Measurements from ENCODE around the gene BOD1L1. TPM values are rescaled to one million over a fixed set of nuclear protein-coding genes. Genes with fewer than 3 reads are reported as not detected.

BOD1L1 gene
- total RNA-seq, 1 experiment from 2014 or later, result 18.1 TPM

DNA sequence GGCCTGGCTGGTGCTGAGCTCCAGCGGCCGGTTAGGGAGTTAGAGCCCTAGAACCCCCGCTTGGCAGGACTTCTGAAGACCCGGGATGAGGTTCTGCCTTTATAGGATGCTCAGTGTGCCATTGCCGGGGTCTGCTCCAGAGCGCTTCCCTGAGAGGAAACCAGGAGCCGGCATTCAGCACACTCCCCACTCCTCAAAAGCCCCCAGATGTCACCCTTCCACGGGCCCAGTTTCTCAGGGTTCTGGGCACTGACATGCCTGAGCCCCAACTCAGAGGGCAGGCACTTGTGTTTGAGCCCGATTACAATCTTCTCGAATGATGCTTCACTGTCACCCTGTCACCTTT is 89.7 kb downstream of the BOD1L1 start:
- in situ Hi-C loops (cut with HindIII; ENCODE audit: low pct_unique_long_range_greater_than_20kb, low sequenced_read_pairs) (no loop called here), intact Hi-C loops (cut with micrococcal nuclease; ENCODE audit: unreplicated experiment) (no loop called here)
- H3K4me3 ChIP-seq (ENCODE audit: low read depth in 2 of 2, low read length in 2 of 2), result no peak overlapping the region
- ChIA-PET CTCF (interaction anchor here (0.6 kb wide), 1 partner anchor 811 kb away, joined by 4 read pairs; no protein-coding TSS in a partner anchor), POLR2A (no interaction called here)
- no peaks in the 10 kb centered on the region for H3K27me3 ChIP-seq (ENCODE audit: control insufficient read depth, insufficient read depth, low read length)
- TF ChIP-seq, protein P1, sequence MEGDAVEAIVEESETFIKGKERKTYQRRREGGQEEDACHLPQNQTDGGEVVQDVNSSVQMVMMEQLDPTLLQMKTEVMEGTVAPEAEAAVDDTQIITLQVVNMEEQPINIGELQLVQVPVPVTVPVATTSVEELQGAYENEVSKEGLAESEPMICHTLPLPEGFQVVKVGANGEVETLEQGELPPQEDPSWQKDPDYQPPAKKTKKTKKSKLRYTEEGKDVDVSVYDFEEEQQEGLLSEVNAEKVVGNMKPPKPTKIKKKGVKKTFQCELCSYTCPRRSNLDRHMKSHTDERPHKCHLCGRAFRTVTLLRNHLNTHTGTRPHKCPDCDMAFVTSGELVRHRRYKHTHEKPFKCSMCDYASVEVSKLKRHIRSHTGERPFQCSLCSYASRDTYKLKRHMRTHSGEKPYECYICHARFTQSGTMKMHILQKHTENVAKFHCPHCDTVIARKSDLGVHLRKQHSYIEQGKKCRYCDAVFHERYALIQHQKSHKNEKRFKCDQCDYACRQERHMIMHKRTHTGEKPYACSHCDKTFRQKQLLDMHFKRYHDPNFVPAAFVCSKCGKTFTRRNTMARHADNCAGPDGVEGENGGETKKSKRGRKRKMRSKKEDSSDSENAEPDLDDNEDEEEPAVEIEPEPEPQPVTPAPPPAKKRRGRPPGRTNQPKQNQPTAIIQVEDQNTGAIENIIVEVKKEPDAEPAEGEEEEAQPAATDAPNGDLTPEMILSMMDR (IDR thresholded peaks at IDR 0.05), result no peak
- no peak for TF ChIP-seq SIN3A (IDR thresholded peaks at IDR 0.05; ENCODE audit: borderline replicate concordance, insufficient read depth, low read depth, low read length)
- TF ChIP-seq, protein P2, sequence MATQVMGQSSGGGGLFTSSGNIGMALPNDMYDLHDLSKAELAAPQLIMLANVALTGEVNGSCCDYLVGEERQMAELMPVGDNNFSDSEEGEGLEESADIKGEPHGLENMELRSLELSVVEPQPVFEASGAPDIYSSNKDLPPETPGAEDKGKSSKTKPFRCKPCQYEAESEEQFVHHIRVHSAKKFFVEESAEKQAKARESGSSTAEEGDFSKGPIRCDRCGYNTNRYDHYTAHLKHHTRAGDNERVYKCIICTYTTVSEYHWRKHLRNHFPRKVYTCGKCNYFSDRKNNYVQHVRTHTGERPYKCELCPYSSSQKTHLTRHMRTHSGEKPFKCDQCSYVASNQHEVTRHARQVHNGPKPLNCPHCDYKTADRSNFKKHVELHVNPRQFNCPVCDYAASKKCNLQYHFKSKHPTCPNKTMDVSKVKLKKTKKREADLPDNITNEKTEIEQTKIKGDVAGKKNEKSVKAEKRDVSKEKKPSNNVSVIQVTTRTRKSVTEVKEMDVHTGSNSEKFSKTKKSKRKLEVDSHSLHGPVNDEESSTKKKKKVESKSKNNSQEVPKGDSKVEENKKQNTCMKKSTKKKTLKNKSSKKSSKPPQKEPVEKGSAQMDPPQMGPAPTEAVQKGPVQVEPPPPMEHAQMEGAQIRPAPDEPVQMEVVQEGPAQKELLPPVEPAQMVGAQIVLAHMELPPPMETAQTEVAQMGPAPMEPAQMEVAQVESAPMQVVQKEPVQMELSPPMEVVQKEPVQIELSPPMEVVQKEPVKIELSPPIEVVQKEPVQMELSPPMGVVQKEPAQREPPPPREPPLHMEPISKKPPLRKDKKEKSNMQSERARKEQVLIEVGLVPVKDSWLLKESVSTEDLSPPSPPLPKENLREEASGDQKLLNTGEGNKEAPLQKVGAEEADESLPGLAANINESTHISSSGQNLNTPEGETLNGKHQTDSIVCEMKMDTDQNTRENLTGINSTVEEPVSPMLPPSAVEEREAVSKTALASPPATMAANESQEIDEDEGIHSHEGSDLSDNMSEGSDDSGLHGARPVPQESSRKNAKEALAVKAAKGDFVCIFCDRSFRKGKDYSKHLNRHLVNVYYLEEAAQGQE (IDR thresholded peaks at IDR 0.05; ENCODE audit: insufficient read depth in 1 of 2, low read depth in 2 of 2, low read length in 1 of 2), result no peak
- TF ChIP-seq TCF7L2 (IDR thresholded peaks at IDR 0.05; ENCODE audit: low read depth, low read length), result no peak
- TF ChIP-seq POLR2AphosphoS5 (IDR thresholded peaks at IDR 0.05; ENCODE audit: low read depth, low read length), result no peak
- no peak for ATAC-seq
- no peak overlapping the region for H3K27ac ChIP-seq (ENCODE audit: low read length)
- no peak for DNase-seq (ENCODE audit: low read depth, low spot score)
- no peaks in the 10 kb centered on the region for H3K36me3 ChIP-seq (ENCODE audit: control insufficient read depth, insufficient read depth, low read length)
- BruUV-seq (replicated peaks), result no TSS peak
- H3K4me1 ChIP-seq (ENCODE audit: control insufficient read depth, insufficient read depth, low read length), result no peaks in the 10 kb centered on the region
- no peaks in the 10 kb centered on the region for H3K9me3 ChIP-seq (ENCODE audit: control insufficient read depth, insufficient read depth, low read depth, low read length)

DNA sequence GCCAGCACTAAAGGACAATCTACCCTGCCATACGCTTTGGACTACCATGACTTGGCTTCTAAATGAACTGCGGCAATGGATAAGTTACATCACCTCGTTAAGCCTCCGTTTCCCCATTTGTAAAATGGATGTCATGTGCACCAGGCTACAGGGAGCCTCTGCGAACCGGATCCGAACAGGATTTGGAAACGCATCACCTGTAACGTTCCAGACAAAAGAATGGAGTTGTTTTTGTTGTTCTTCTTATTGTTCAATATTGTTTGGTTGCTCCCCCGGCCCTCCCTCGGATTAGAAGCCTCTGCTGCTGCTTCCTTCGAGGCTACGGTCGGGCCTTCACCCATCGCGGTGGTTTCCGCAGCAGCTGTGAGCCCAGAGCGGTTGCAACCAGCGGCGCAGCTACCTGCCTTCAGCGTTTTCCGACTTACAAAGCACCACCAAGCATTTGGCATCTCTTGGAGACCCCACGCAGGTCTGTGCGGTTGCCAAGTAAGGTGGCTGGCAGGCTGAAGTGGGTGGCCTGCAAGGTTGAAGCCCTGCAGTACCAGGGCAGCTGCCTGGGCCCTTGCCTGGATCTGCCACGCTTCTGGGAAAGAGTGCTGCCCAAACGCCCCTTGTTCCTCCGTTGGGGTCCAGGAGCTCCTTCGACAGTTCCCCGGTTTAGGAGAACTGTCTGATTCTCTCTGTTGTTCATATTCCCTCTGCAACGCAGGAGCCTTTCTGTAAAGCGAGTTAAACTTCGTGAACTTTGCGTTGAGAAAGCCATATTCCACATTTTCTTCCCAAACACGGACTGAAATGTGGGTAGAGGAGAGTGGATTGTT is 90.3 kb downstream of the BOD1L1 start:
- ChIA-PET CTCF (no interaction called here), POLR2A (no interaction called here)
- Histone ChIP-seq H3K9me3 (ENCODE audit: control insufficient read depth, insufficient read depth, low read depth, low read length) (no peaks in the 10 kb centered on the region), H3K27me3 (ENCODE audit: control insufficient read depth, insufficient read depth, low read length) (no peaks in the 10 kb centered on the region), H3K4me3 (ENCODE audit: low read depth in 2 of 2, low read length in 2 of 2) (no peak overlapping the region), H3K4me1 (ENCODE audit: control insufficient read depth, insufficient read depth, low read length) (no peaks in the 10 kb centered on the region), H3K27ac (ENCODE audit: low read length) (no peak overlapping the region), H3K36me3 (ENCODE audit: control insufficient read depth, insufficient read depth, low read length) (no peaks in the 10 kb centered on the region)
- TF ChIP-seq SIN3A (IDR thresholded peaks at IDR 0.05; ENCODE audit: borderline replicate concordance, insufficient read depth, low read depth, low read length), result no peak
- TF ChIP-seq, protein P2 (IDR thresholded peaks at IDR 0.05; ENCODE audit: insufficient read depth in 1 of 2, low read depth in 2 of 2, low read length in 1 of 2), result no peak
- no peak for TF ChIP-seq POLR2AphosphoS5 (IDR thresholded peaks at IDR 0.05; ENCODE audit: low read depth, low read length)
- TF ChIP-seq, protein P1 (IDR thresholded peaks at IDR 0.05), result no peak
- TF ChIP-seq TCF7L2 (IDR thresholded peaks at IDR 0.05; ENCODE audit: low read depth, low read length), result no peak
- BruUV-seq (replicated peaks), result no TSS peak
- ATAC-seq, result no peak
- in situ Hi-C loops (cut with HindIII; ENCODE audit: low pct_unique_long_range_greater_than_20kb, low sequenced_read_pairs) (no loop called here), intact Hi-C loops (cut with micrococcal nuclease; ENCODE audit: unreplicated experiment) (no loop called here)
- no peak for DNase-seq (ENCODE audit: low read depth, low spot score)
